Mucosa of stomach (tissue), 1 donor: Measurements from ENCODE around the gene HMCES.

Experiments used
- H3K27me3 ChIP-seq: one replicate; pipeline ENCODE4 v1.7.0; 2013; ENCODE audit warnings: mild to moderate bottlenecking, low read length; ENCODE audit not compliant: control insufficient read depth, insufficient read depth
- H3K36me3 ChIP-seq: one replicate; pipeline ENCODE4 v1.7.0; 2013; ENCODE audit warnings: low read length; ENCODE audit not compliant: control insufficient read depth, insufficient read depth
- H3K4me1 ChIP-seq: one replicate; pipeline ENCODE4 v1.7.0; 2013; ENCODE audit warnings: mild to moderate bottlenecking, low read length; ENCODE audit not compliant: control insufficient read depth, insufficient read depth
- H3K4me3 ChIP-seq: one replicate; pipeline ENCODE4 v1.7.0; 2013; ENCODE audit warnings: low read length
- H3K9ac ChIP-seq: one replicate; pipeline ENCODE4 v1.7.0; 2013; ENCODE audit warnings: mild to moderate bottlenecking, low read length, moderate library complexity
- H3K9me3 ChIP-seq: one replicate; pipeline ENCODE4 v1.7.0; 2013; ENCODE audit warnings: mild to moderate bottlenecking, low read length, moderate library complexity; ENCODE audit not compliant: control insufficient read depth
- donor health status: Pancreatic carcinoma.

The HMCES gene

DNA sequence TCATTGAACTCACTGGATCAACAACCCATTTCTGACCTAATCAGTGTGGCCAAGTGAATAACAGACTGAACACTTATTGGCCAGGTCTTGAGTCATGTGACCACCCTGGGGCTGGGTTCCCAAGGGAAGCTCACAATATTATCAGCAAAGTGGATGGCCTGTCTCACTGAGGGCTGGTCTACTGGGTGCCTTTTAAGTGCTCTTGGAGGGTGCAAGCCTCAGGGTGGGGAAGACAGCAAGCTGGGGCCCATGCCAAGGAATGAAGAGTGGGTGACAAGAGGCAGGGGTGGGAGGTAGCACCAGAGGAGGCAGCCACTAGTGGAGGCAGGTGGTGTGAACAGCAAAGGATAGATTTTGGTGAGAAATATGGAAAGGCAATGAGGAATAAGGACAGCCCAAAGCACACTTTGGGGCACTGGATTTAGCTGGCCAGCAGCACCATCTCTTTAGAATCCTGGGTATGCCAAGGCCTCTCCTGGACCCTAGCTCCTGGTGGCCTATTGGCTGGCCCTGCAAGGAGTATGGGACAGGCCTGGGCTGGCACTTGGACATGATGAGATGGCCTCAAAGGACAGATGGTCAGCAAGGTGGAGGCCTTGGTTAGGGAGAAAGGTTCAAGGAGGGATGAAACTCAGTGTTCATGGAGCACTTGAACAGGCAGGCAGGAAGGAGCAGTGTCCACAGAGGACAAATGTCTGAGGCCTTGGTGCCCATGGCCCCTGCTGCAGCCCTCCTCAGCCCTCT lies 34.2 kb downstream of the HMCES start:
- Histone ChIP-seq H3K4me1 (peaks cover 23% of the 10 kb centered on the region), H3K27me3 (no peaks in the 10 kb centered on the region), H3K4me3 (no peak overlapping the region), H3K9ac (no peak overlapping the region), H3K9me3 (no peaks in the 10 kb centered on the region), H3K36me3 (no peaks in the 10 kb centered on the region)

DNA sequence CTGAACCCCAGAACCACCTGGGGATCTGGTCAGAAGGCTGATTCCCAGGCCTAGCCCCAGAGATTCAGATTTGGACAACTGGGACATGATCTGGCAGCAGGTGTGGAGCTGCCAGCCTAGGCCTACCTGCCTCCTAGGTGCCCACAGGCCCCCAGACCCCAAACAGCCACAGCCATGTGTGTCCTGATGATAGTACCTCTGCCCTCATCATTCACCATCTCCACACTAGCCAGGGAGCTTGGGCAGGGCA lies 34.7 kb downstream of the HMCES start:
- no peak overlapping the region for H3K9ac ChIP-seq
- H3K4me1 ChIP-seq, result peaks cover 23% of the 10 kb centered on the region
- H3K9me3 ChIP-seq, result no peaks in the 10 kb centered on the region
- no peaks in the 10 kb centered on the region for H3K36me3 ChIP-seq
- H3K27me3 ChIP-seq, result no peaks in the 10 kb centered on the region
- H3K4me3 ChIP-seq, result no peak overlapping the region

DNA sequence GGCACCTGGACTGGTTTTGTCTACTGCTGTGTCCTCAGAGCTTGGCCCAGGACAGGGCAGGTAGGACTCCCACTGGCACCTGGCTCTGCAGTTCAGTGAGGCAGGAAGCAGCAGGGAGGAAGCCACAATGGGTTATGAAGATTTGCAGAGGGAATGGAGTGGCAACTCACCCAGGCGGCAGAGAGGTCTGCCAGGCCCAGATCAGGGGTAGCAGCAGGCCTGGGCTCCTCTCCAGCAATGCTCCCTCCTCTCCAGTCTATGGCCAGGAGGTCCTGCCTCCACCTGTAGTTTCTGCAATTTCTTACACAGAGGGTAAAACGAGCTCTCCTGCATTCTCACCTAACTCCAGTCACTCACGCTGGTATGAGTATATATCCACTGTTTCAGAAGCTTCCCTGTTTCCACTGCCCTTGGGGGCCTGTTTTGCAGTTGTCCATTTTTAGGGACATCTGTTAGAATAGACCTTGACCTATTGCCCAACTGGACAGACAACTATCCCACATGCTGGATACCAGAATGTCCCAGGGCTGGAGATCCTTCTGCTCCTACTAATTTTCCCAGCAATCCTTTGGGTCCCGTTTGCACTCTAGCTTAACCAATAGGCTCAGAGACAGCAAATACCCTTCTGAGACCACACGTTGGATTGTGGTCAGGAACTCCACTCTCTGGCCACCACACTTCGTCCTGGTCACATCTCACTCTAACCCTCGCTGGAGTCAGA lies 35.2 kb downstream of the HMCES start:
- Histone ChIP-seq H3K9me3 (no peaks in the 10 kb centered on the region), H3K36me3 (no peaks in the 10 kb centered on the region), H3K9ac (peak overlapping the region; percentile 84), H3K4me1 (peaks cover 23% of the 10 kb centered on the region), H3K27me3 (no peaks in the 10 kb centered on the region), H3K4me3 (peak overlapping the region; percentile 74)

DNA sequence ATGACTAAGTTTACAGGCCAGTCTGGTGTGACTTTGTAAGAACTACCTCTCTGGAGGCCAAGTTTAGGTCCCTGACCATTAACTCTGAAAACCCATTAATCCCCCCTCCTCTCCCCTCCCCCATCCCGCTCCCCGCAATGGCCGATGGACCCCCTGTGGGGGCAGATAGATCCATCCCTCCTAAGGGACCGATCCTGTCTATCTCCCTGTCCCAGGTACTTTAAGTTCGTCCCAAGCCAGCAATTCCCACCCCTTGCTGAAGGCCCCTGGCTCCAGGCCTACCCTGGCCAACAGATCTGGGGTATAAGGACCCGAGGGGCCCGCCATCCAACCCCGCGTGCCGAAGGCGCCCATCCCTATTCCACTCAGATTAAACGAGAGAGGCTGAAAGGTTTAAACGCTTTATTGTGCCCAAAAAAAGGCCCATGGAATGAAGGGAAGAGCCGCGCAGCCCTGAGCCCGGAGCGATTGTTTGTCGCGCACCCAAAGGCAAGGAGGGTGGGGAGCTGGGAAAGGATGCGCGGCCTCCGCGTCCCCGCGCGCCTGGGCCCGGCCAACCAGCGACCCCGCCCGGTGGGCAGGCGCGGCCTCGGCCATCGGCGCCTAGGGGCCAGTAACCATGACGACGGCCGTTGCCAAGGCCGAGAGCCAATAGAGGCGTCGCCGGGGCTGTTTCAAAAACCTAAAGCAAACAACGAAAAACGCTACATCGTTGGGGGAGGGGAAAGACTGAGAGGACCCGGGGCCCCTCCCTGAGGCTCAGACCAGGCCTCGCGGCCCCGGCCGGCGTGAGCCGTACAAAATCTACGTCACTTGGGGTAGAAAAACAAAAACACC lies 35.9 kb downstream of the HMCES start:
- Histone ChIP-seq H3K36me3 (no peaks in the 10 kb centered on the region), H3K9me3 (no peaks in the 10 kb centered on the region), H3K9ac (peak overlapping the region; percentile 84), H3K4me1 (peaks cover 23% of the 10 kb centered on the region), H3K4me3 (peak overlapping the region; percentile 74), H3K27me3 (no peaks in the 10 kb centered on the region)

DNA sequence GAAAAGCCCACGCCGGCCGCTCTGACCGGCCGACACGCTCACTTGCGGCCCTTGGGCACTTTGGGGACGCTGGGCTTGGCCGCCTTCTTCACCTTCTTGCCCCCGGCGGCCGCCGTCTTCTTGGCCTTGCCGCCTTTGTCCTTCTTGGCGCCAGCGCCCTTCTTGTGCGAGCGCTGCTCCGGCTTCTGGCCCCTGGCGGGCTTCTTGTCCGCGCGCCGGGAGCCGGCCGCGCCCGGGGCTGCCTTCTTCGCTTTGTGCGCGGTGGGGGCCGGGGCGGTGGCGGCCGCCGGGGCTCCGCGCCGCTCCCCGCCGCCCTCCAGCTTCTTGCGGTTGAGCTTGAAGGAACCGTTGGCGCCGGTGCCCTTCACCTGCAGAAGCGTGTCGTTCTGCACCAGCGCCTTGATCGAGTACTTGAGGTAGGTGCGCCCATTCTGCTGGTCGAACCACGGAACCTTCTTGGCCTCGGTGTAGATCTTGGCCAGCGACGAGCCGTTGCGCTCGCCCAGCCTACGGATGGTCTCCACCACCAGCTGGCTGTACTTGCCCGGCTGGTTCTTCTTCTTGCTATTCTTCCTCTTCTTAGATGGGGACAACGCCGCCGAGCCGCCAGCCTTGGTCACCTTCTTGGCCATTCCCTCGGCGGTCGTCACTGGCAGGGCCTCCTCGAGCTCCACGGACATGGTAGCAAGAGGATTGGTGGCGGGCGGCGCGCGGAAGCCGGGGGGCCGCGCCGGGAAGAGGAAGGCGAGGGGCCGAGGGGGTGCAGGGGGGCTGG lies 36.7 kb downstream of the HMCES start:
- H3K4me1 ChIP-seq, result peaks cover 23% of the 10 kb centered on the region
- no peaks in the 10 kb centered on the region for H3K9me3 ChIP-seq
- peak overlapping the region; percentile 84 for H3K9ac ChIP-seq
- no peaks in the 10 kb centered on the region for H3K36me3 ChIP-seq
- H3K4me3 ChIP-seq, result peak overlapping the region; percentile 74
- H3K27me3 ChIP-seq, result no peaks in the 10 kb centered on the region

DNA sequence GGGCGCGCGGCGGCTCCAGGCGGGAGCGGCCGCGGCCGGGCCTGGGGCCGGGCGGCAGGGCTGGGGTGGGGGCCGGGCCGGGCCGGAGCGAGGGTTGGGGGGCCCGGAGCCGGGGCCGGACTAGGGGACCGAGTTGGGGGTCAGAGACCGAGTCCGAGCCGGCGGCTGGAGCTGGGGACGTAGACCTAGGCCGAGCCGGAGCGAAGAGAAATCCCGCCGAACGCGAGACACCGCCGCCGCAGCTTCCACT lies 37.3 kb downstream of the HMCES start:
- H3K4me3 ChIP-seq, result peak overlapping the region; percentile 74
- peak overlapping the region; percentile 89 for H3K9ac ChIP-seq
- no peaks in the 10 kb centered on the region for H3K9me3 ChIP-seq
- no peaks in the 10 kb centered on the region for H3K27me3 ChIP-seq
- H3K4me1 ChIP-seq, result peaks cover 23% of the 10 kb centered on the region
- no peaks in the 10 kb centered on the region for H3K36me3 ChIP-seq

DNA sequence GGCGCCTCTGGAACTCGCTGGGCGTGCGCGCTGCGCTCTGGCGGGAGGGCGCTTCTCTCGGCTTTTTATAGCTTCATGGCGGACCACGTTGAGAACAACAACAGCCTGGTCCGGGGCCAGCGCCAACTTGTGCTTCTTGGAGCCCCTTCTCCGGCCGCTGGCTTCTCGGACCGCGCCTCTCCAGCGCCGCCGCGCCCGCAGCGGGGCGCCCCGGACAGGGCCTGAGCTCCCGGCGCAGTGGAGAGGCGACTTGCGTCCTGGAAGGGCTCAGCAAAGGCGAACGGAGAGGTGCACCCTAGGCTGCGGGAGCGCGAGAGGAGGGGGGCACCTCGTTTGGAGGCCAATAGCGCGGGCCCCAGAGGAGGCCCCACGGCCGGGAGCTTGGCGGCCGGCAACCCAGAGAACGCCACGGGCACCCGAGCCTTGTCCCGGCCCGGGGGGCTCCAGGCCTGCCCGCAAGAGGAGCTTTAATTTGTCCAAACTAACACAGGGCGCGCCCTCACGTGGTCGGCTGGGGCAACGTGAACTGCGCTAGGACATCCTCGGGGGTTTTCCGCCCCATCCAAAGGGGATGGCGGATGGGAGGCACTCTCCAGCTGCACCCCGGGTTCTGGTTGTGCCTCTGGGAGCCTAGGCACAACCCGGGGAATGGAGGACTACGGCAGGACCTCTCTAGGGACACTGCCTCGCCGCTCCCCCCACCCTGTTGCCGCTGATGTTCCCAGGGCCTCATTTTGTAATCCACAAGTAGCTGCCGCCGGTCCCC lies 37.8 kb downstream of the HMCES start:
- Histone ChIP-seq H3K9me3 (no peaks in the 10 kb centered on the region), H3K4me3 (peak overlapping the region; percentile 50), H3K27me3 (no peaks in the 10 kb centered on the region), H3K36me3 (no peaks in the 10 kb centered on the region), H3K4me1 (peaks cover 23% of the 10 kb centered on the region), H3K9ac (peak overlapping the region; percentile 89)

DNA sequence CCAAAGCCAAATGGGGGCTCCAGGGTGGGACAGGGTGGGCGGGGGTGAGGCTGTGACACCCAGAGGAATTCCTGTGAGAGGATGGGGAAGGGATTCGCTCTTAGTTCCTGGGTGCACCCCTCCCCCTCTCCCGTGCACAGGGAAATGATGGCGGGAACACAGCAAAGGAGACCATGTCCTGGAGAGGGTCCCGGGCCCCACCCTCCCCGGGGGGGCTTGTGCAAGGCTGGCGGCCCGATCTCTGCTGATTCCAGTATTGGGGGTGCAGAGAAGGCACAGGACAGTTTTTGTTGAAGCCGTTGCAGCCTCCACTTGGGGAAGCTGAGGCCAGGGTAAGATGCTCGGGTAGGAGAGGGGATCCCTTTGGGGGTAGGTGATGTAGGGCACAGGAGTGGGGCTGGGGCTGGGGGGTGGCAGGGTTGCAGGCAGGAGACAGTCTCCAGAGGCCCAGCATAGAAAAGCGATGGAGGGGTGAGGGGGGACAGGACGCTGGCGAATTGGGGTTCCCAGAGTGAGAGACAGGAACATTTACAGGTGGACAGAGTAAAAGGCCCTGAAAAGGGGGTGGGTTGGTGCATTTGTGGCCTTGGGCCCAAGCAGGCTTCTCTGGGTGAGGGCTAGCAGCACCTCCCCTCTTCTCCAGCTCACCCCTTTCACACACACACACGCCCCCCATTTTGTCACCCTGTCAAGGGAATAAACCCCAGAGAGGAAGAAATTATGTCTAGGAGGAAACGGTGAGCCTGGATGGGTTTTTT lies 38.5 kb downstream of the HMCES start:
- no peaks in the 10 kb centered on the region for H3K36me3 ChIP-seq
- peak overlapping the region; percentile 89 for H3K9ac ChIP-seq
- no peak overlapping the region for H3K4me3 ChIP-seq
- no peaks in the 10 kb centered on the region for H3K9me3 ChIP-seq
- no peaks in the 10 kb centered on the region for H3K27me3 ChIP-seq
- peaks cover 23% of the 10 kb centered on the region for H3K4me1 ChIP-seq

DNA sequence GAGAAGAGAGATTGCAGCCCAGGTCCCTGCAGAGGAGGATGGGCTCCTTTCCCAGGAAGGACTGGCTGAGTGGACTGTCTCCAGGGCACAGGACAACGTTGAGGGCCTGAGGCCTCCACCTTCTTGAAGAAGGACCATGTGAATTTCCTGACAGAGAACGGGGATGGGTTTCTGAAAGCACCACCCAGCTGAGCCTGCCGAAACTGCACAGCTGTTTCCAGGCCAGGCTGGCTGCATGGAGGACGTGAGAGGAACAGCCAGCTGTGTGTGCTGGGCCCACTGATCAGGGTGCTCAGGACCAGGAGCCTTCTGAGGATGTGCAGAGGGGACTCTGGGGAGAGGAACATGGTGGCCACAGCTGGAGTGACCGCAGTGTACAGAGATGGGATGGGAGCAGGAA lies 39.2 kb downstream of the HMCES start:
- no peak overlapping the region for H3K9ac ChIP-seq
- no peaks in the 10 kb centered on the region for H3K9me3 ChIP-seq

DNA sequence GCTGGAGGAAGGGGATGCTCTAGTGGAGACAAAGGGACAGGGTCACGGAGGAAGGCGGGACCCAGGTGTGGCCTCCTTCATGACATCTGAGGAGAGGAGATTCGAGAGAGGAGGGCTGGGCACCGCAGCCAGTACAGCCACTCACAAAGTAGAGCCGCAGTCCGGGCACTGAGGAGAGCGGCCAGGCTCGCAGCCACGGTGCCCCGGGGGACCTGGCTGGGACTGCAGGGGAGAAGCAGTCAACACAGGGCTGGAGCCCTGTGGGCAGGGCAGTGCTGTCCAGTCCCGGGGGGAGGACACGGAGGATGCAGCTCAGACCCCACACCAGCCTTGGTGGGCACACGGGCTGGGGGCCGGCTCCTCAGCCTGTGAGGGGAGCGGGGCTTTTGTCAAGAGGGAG lies 40.3 kb downstream of the HMCES start:
- H3K36me3 ChIP-seq, result no peaks in the 10 kb centered on the region
- no peak overlapping the region for H3K9ac ChIP-seq
- H3K4me1 ChIP-seq, result peaks cover 15% of the 10 kb centered on the region
- H3K9me3 ChIP-seq, result no peaks in the 10 kb centered on the region
- no peaks in the 10 kb centered on the region for H3K27me3 ChIP-seq
- H3K4me3 ChIP-seq, result no peak overlapping the region

More for the DNA sequence above, 39.2 kb downstream of the HMCES start:
- H3K36me3 ChIP-seq, result no peaks in the 10 kb centered on the region
- H3K27me3 ChIP-seq, result no peaks in the 10 kb centered on the region
- peaks cover 23% of the 10 kb centered on the region for H3K4me1 ChIP-seq
- H3K4me3 ChIP-seq, result no peak overlapping the region

DNA sequence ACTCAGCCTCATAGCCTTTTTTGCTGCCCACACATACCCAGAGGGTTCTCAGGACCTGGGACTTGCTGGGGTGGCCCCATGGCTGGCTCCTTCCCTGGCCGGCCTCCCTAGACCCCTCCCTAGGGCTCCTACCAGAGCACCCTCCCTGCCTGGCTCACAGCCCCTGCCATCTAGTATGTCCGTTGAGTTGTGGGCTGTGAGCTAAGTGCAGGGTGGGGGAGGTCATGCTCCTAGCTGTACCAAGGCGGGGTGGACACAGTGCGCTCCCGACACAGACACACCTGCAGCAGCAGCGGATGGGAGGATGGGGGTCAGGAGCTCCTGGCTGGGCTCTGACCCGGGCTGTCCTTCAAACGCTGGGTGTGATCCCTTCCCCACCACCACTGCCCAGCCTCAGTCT lies 41.6 kb downstream of the HMCES start:
- Histone ChIP-seq H3K4me1 (peaks cover 6% of the 10 kb centered on the region), H3K4me3 (no peak overlapping the region), H3K36me3 (no peaks in the 10 kb centered on the region), H3K9ac (no peak overlapping the region), H3K27me3 (no peaks in the 10 kb centered on the region), H3K9me3 (no peaks in the 10 kb centered on the region)
